Stimulated activated CD8-positive, alpha-beta memory T cell treated with anti-CD3 and anti-CD28 coated beads, Interleukin-15, amount 100 ng/mL, for 48 hours (primary cell): ENCODE data around the gene APOC1.
"Not testable (repeated sequence)": the region's sequence is repeated elsewhere in the genome, so short reads cannot be mapped to it uniquely, and the experiment has no call there.

ENCODE experiments used
- DNase-seq, 2 donors: peaks; one replicate each; pipeline ENCODE4 v3.0.0-alpha.2; 2020; ENCODE audit warnings: low read depth in 2 of 2

APOC1 gene

GRCh38 chr19:44889830-44890365 is 24.5 kb upstream of the APOC1 start:
- DNase-seq, result no peak

- DNase-seq, result peak; percentile 100
Observed at GRCh38 chr19:44890366-44891015, 23.9 kb upstream of the APOC1 start.

GRCh38 chr19:44891016-44891882 is 23.2 kb upstream of the APOC1 start, which contains the start of gene TOMM40:
Gene TOMM40, plus strand, starts transcription at chr19:44891254. Its CDS starts 162 bp downstream, at chr19:44891416.
- peak in 1 of 2 donors; percentile 13 for DNase-seq

- DNase-seq, result no peak
Observed at GRCh38 chr19:44892932-44893331, 21.5 kb upstream of the APOC1 start.

GRCh38 chr19:44893332-44894051 is 20.9 kb upstream of the APOC1 start:
- DNase-seq, result no peak

- DNase-seq, result no peak
Observed at GRCh38 chr19:44894052-44894400, 20.4 kb upstream of the APOC1 start.

GRCh38 chr19:44894946-44895345 is 19.5 kb upstream of the APOC1 start:
- no peak for DNase-seq

GRCh38 chr19:44897835-44898234 is 16.6 kb upstream of the APOC1 start:
- no peak for DNase-seq

- no peak for DNase-seq
Observed at GRCh38 chr19:44900328-44901244, 13.8 kb upstream of the APOC1 start.

- DNase-seq, result no peak
Observed at GRCh38 chr19:44903216-44903601, 11.2 kb upstream of the APOC1 start.

GRCh38 chr19:44903602-44904425 is 10.6 kb upstream of the APOC1 start:
- peak; percentile 51 to 66 for DNase-seq

- no peak for DNase-seq
Observed at GRCh38 chr19:44904426-44904994, 9.9 kb upstream of the APOC1 start.

- DNase-seq, result no peak
Observed at GRCh38 chr19:44905437-44906160, 8.8 kb upstream of the APOC1 start, which contains the start of gene APOE. Gene APOE, plus strand, starts transcription at chr19:44905796. Its CDS starts 829 bp downstream, at chr19:44906625.

- DNase-seq, result no peak
Observed at GRCh38 chr19:44907613-44908012, 6.8 kb upstream of the APOC1 start.

- DNase-seq, result no peak
Observed at GRCh38 chr19:44908074-44908835, 6.2 kb upstream of the APOC1 start.

- no peak for DNase-seq
Observed at GRCh38 chr19:44908836-44909261, 5.6 kb upstream of the APOC1 start.

GRCh38 chr19:44909775-44910174 is 4.6 kb upstream of the APOC1 start:
- no peak for DNase-seq

GRCh38 chr19:44911896-44912295 is 2.5 kb upstream of the APOC1 start:
- DNase-seq, result not testable (repeated sequence)
